B cell (primary cell): ENCODE results near the gene ACVR1. TPM values are rescaled to one million over a fixed set of nuclear protein-coding genes. Genes with fewer than 3 reads are reported as not detected.

Experiments used
- ATAC-seq: fragments of 200-7000 bp; cut with Tn5 transposase; one replicate; pipeline ENCODE4 v1.10.0; 2021; ENCODE audit warnings: low read depth, mild to moderate bottlenecking, moderate number of reproducible peaks, moderate library complexity
- CTCF ChIA-PET: fragments of 350-600 bp; sonication (Branson Sonifier 250); formaldehyde crosslinking; loops from one replicate; lab custom pipeline; 2021; ENCODE audit warnings: antibody characterized with exemption, inconsistent platforms; lab: Charles Lee
- POLR2A ChIA-PET: fragments of 350-600 bp; sonication (Branson Sonifier 250); formaldehyde crosslinking; loops from one replicate; lab custom pipeline; 2021; ENCODE audit warnings: antibody characterized with exemption; lab: Charles Lee
- DNase-seq: peaks from one replicate; pipeline ENCODE4 v3.0.0; 2013
- H2AFZ ChIP-seq: 2 replicates; pipeline ENCODE4 v1.6.1; 2012; ENCODE audit warnings: mild to moderate bottlenecking, low read depth, low read length; ENCODE audit not compliant: insufficient read depth, poor library complexity, severe bottlenecking
- H3K27ac ChIP-seq, 2 donors: 1 replicate in 1 of 2; 2 replicates in 1 of 2; pipeline ENCODE4 v1.5.1; 2012 to 2013; ENCODE audit warnings: low read length in 2 of 2, mild to moderate bottlenecking in 2 of 2, moderate library complexity in 1 of 2
- H3K27me3 ChIP-seq, 4 experiments: fragments of 200-600 bp in 1 of 4; sonication (generic) in 1 of 4; replicated peaks in 1 of 4; 1 replicate in 2 of 4; 2 replicates in 2 of 4; pipeline versions ENCODE4 v1.6.1 to v1.7.0; 2013 to 2016; ENCODE audit warnings: low read length in 3 of 4, mild to moderate bottlenecking in 2 of 4, mixed read lengths in 1 of 4, moderate library complexity in 1 of 4; ENCODE audit not compliant: insufficient read depth in 4 of 4, control insufficient read depth in 3 of 4; ENCODE audit errors: control extremely low read depth in 1 of 4
- H3K36me3 ChIP-seq, 2 experiments: replicated peaks in 1 of 2; 1 replicate in 1 of 2; 2 replicates in 1 of 2; pipeline versions ENCODE4 v1.6.1 to v1.7.1; 2013; ENCODE audit warnings: low read length in 1 of 2; ENCODE audit not compliant: insufficient read depth in 2 of 2, control insufficient read depth in 1 of 2; ENCODE audit errors: control extremely low read depth in 1 of 2, extremely low read depth in 1 of 2
- H3K4me1 ChIP-seq, 2 donors: fragments of 200-600 bp in 1 of 2; sonication (generic) in 1 of 2; 1 replicate in 1 of 2; 2 replicates in 1 of 2; pipeline versions ENCODE4 v1.5.1 to v1.6.1; 2013 to 2017; ENCODE audit warnings: low read length in 2 of 2; ENCODE audit not compliant: control insufficient read depth in 2 of 2, insufficient read depth in 2 of 2
- H3K4me2 ChIP-seq: replicated peaks from 2 replicates; pipeline ENCODE3; 2012; ENCODE audit warnings: mild to moderate bottlenecking, low read depth, low read length; ENCODE audit not compliant: poor library complexity, severe bottlenecking
- H3K4me3 ChIP-seq, 5 experiments: fragments of 200-600 bp in 1 of 5; sonication (generic) in 1 of 5; 1 replicate in 3 of 5; 2 replicates in 2 of 5; pipeline versions ENCODE4 v1.5.1 to v1.7.0; 2011 to 2016; ENCODE audit warnings: low read length in 4 of 5, mild to moderate bottlenecking in 4 of 5, low read depth in 2 of 5, control low read depth in 1 of 5, moderate library complexity in 1 of 5; ENCODE audit not compliant: insufficient read depth in 1 of 5; ENCODE audit errors: control extremely low read depth in 1 of 5, extremely low read depth in 1 of 5
- H3K79me2 ChIP-seq: fragments of 200-600 bp; sonication (generic); one replicate; pipeline ENCODE4 v1.6.0; 2016; ENCODE audit warnings: low read length; ENCODE audit not compliant: control insufficient read depth, insufficient read depth
- H3K9ac ChIP-seq: fragments of 200-600 bp; sonication (generic); 2 replicates; pipeline ENCODE4 v1.6.1; 2017; ENCODE audit warnings: mild to moderate bottlenecking, low read length, moderate library complexity
- H3K9me3 ChIP-seq, 3 donors: one replicate each; pipeline versions ENCODE4 v1.6.1 to v1.7.1; 2013; ENCODE audit warnings: low read length in 2 of 3; ENCODE audit not compliant: control insufficient read depth in 2 of 3, insufficient read depth in 1 of 3; ENCODE audit errors: control extremely low read depth in 1 of 3
- H4K20me1 ChIP-seq: 2 replicates; pipeline ENCODE4 v1.6.0; 2012; ENCODE audit warnings: mild to moderate bottlenecking, low read length; ENCODE audit not compliant: insufficient read depth, control insufficient read depth, poor library complexity, severe bottlenecking
- H3K27ac Mint-ChIP-seq: one replicate; pipeline ENCODE4 v1.8.0; 2021; ENCODE audit warnings: mixed read lengths
- H3K27me3 Mint-ChIP-seq: one replicate; pipeline ENCODE4 v1.8.0; 2021; ENCODE audit warnings: mixed read lengths
- H3K4me1 Mint-ChIP-seq: one replicate; pipeline ENCODE4 v1.8.0; 2021; ENCODE audit warnings: mixed read lengths
- H3K4me3 Mint-ChIP-seq: one replicate; pipeline ENCODE4 v1.8.0; 2021; ENCODE audit warnings: mixed read lengths
- H3K9me3 Mint-ChIP-seq: one replicate; pipeline ENCODE4 v1.8.0; 2022; ENCODE audit warnings: mixed read lengths; ENCODE audit not compliant: insufficient read depth
- EZH2 ChIP-seq: IDR thresholded peaks from 2 replicates; pipeline ENCODE4 v1.6.1; 2012; ENCODE audit warnings: borderline replicate concordance, low read depth, mild to moderate bottlenecking, moderate library complexity, low read length; ENCODE audit not compliant: insufficient read depth, poor library complexity, severe bottlenecking
- WGBS: methylation state at CpG from one replicate; pipeline ENCODE4 v1.1.5; 2013; ENCODE audit warnings: missing lambda C conversion rate; ENCODE audit not compliant: insufficient coverage; 5-methylcytosine and 5-hydroxymethylcytosine counted together
- intact Hi-C: fragments of 100-400 bp; cut with micrococcal nuclease; formaldehyde crosslinking; loops from one replicate; pipeline ENCODE4 v1.10.0; 2022
- polyA plus RNA-seq: library from polyadenylated mRNA; depleted of rRNA; stranded (reverse); fragments of >200 nt; gene quantifications from 2 replicates; pipeline ENCODE4 v1.2.3, GENCODE V29; 2012
- total RNA-seq, 2 donors: library from RNA; stranded (reverse); fragments of 120-200 nt in 1 of 2; gene quantifications; 1 replicate in 1 of 2; 2 replicates in 1 of 2; pipeline versions ENCODE4 v1.2.3 to v1.2.4, GENCODE V29; 2013 to 2022
- TF ChIP-seq, protein P1 (sequence below): fragments of 200-600 bp; IDR thresholded peaks from one replicate; pipeline ENCODE4 v1.8.0; 2022; ENCODE audit warnings: antibody characterized with exemption, mild to moderate bottlenecking

The ACVR1 gene
- total and polyA plus RNA-seq, 2 donors (not counting 1 experiment from before 2014, with no cell fraction given): 3.7 to 11.7 TPM

GRCh38 chr2:157923598-157924217 is 47.6 kb upstream of the ACVR1 start:
- Histone ChIP-seq H3K4me3 (no peak overlapping the region), H3K9ac (no peak overlapping the region), H3K27me3 (no peaks in the 10 kb centered on the region), H3K4me1 (no peaks in the 10 kb centered on the region), H3K79me2 (no peaks in the 10 kb centered on the region), H3K9me3 (no peaks in the 10 kb centered on the region), H4K20me1 (no peaks in the 10 kb centered on the region), H2AFZ (no peak overlapping the region), H3K4me2 (no peak overlapping the region), H3K36me3 (no peaks in the 10 kb centered on the region), H3K27ac (no peak overlapping the region)
- Mint-ChIP-seq H3K4me3 (no peak overlapping the region), H3K27ac (no peak overlapping the region), H3K9me3 (no peaks in the 10 kb centered on the region), H3K4me1 (no peaks in the 10 kb centered on the region), H3K27me3 (peaks cover 12% of the 10 kb centered on the region)
- TF ChIP-seq, protein P1, sequence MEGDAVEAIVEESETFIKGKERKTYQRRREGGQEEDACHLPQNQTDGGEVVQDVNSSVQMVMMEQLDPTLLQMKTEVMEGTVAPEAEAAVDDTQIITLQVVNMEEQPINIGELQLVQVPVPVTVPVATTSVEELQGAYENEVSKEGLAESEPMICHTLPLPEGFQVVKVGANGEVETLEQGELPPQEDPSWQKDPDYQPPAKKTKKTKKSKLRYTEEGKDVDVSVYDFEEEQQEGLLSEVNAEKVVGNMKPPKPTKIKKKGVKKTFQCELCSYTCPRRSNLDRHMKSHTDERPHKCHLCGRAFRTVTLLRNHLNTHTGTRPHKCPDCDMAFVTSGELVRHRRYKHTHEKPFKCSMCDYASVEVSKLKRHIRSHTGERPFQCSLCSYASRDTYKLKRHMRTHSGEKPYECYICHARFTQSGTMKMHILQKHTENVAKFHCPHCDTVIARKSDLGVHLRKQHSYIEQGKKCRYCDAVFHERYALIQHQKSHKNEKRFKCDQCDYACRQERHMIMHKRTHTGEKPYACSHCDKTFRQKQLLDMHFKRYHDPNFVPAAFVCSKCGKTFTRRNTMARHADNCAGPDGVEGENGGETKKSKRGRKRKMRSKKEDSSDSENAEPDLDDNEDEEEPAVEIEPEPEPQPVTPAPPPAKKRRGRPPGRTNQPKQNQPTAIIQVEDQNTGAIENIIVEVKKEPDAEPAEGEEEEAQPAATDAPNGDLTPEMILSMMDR: no peak
- no peak for TF ChIP-seq EZH2
- no peak for ATAC-seq
- 74% methylated on average over 4 of the region's 5 CpGs for WGBS
- ChIA-PET POLR2A (no interaction called here), CTCF (no interaction called here)
- DNase-seq: no peak
- intact Hi-C loops: no loop called here

DNA sequence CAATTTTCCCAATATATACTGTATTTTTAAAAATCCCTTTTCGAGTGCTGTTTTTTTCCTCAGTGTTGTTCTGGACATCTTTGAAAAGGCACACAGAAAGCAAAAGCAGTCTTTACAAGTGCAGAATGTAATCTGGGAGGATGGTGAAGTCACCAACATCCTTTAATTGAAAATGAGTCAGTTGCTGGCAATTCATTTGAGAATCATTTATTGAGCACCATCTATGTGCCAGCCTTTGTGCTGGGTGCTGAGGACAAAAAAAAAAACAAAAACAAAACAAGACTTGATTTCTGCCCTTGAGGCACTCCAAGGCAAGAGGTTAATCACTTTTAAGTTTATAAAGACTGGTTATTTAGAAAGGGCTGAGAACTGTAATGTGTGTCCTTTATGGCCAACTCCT is 46.7 kb upstream of the ACVR1 start:
- Histone ChIP-seq H3K4me3 (no peak overlapping the region), H3K4me2 (no peak overlapping the region), H3K79me2 (no peaks in the 10 kb centered on the region), H3K27me3 (no peaks in the 10 kb centered on the region), H3K36me3 (no peaks in the 10 kb centered on the region), H2AFZ (no peak overlapping the region), H3K9me3 (no peaks in the 10 kb centered on the region), H3K9ac (no peak overlapping the region), H3K27ac (no peak overlapping the region), H3K4me1 (no peaks in the 10 kb centered on the region), H4K20me1 (no peaks in the 10 kb centered on the region)
- no peak for DNase-seq
- ChIA-PET POLR2A (no interaction called here), CTCF (no interaction called here)
- Mint-ChIP-seq H3K4me3 (no peak overlapping the region), H3K27ac (no peak overlapping the region), H3K4me1 (no peaks in the 10 kb centered on the region), H3K27me3 (peaks cover 12% of the 10 kb centered on the region), H3K9me3 (no peaks in the 10 kb centered on the region)
- no peak for ATAC-seq
- WGBS: no CpG with 5 or more reads among the region's 1 CpG
- intact Hi-C loops: no loop called here
- TF ChIP-seq, protein P1: no peak
- TF ChIP-seq EZH2: no peak
